ENCODE measurements around the gene UBE2E1. TPM values are rescaled to one million over a fixed set of nuclear protein-coding genes. Genes with fewer than 3 reads are reported as not detected.

The UBE2E1 gene
- total and polyA plus RNA-seq, 2 donors (not counting 1 experiment from before 2014, with no cell fraction given): 46.7 to 63.7 TPM

- H3K27ac ChIP-seq (ENCODE audit: low read length in 2 of 2): no peak overlapping the region
- no peaks in the 10 kb centered on the region for H3K36me3 ChIP-seq (replicated peaks in 1 of 2; ENCODE audit: control extremely low read depth in 1 of 2, control insufficient read depth in 1 of 2, extremely low read depth in 1 of 2, insufficient read depth in 2 of 2, low read length in 1 of 2)
- peaks cover 0 to 2% (median 0%) of the 10 kb centered on the region in 4 experiments for H3K27me3 ChIP-seq (replicated peaks in 1 of 4; ENCODE audit: control extremely low read depth in 1 of 4, control insufficient read depth in 3 of 4, insufficient read depth in 4 of 4, low read length in 3 of 4)
- Mint-ChIP-seq H3K27me3 (no peaks in the 10 kb centered on the region), H3K9me3 (ENCODE audit: insufficient read depth) (no peaks in the 10 kb centered on the region), H3K4me1 (peaks cover 12% of the 10 kb centered on the region), H3K27ac (no peak overlapping the region), H3K4me3 (no peak overlapping the region)
- no peak for DNase-seq
- TF ChIP-seq EZH2 (IDR thresholded peaks at IDR 0.05; ENCODE audit: borderline replicate concordance, insufficient read depth, low read depth, low read length, poor library complexity, severe bottlenecking): no peak
- peaks cover 10 to 11% of the 10 kb centered on the region in 2 donors for H3K4me1 ChIP-seq (ENCODE audit: control insufficient read depth in 2 of 2, insufficient read depth in 2 of 2, low read length in 2 of 2)
- POLR2A ChIA-PET: no interaction called here
- intact Hi-C loops (cut with micrococcal nuclease): no loop called here
- no peak overlapping the region for H3K4me2 ChIP-seq (replicated peaks; ENCODE audit: low read depth, low read length, poor library complexity, severe bottlenecking)
- H2AFZ ChIP-seq (ENCODE audit: insufficient read depth, low read depth, low read length, poor library complexity, severe bottlenecking): no peak overlapping the region
- CTCF ChIA-PET: no interaction called here
- H3K9me3 ChIP-seq (ENCODE audit: control extremely low read depth in 1 of 3, control insufficient read depth in 2 of 3, insufficient read depth in 1 of 3, low read length in 2 of 3): no peaks in the 10 kb centered on the region
- WGBS (ENCODE audit: insufficient coverage): 100% methylated on average over 2 of the region's 3 CpGs
- no peak overlapping the region for H3K4me3 ChIP-seq (ENCODE audit: control extremely low read depth in 1 of 5, extremely low read depth in 1 of 5, insufficient read depth in 1 of 5, low read depth in 2 of 5, low read length in 4 of 5)
- no peaks in the 10 kb centered on the region for H4K20me1 ChIP-seq (ENCODE audit: control insufficient read depth, insufficient read depth, low read length, poor library complexity, severe bottlenecking)
- H3K79me2 ChIP-seq (ENCODE audit: control insufficient read depth, insufficient read depth, low read length): no peaks in the 10 kb centered on the region
- no peak overlapping the region for H3K9ac ChIP-seq (ENCODE audit: low read length)
- no peak for ATAC-seq (ENCODE audit: low read depth)
These were observed 49.4 kb upstream of the UBE2E1 start for GRCh38 chr3:23756206-23756840.

- H3K27me3 ChIP-seq (replicated peaks in 1 of 4; ENCODE audit: control extremely low read depth in 1 of 4, control insufficient read depth in 3 of 4, insufficient read depth in 4 of 4, low read length in 3 of 4): peaks cover 0 to 2% (median 0%) of the 10 kb centered on the region in 4 experiments
- H4K20me1 ChIP-seq (ENCODE audit: control insufficient read depth, insufficient read depth, low read length, poor library complexity, severe bottlenecking): no peaks in the 10 kb centered on the region
- ATAC-seq (ENCODE audit: low read depth) (no peak), DNase-seq (no peak)
- no peak overlapping the region for H2AFZ ChIP-seq (ENCODE audit: insufficient read depth, low read depth, low read length, poor library complexity, severe bottlenecking)
- no peaks in the 10 kb centered on the region for H3K36me3 ChIP-seq (replicated peaks in 1 of 2; ENCODE audit: control extremely low read depth in 1 of 2, control insufficient read depth in 1 of 2, extremely low read depth in 1 of 2, insufficient read depth in 2 of 2, low read length in 1 of 2)
- H3K79me2 ChIP-seq (ENCODE audit: control insufficient read depth, insufficient read depth, low read length): no peaks in the 10 kb centered on the region
- ChIA-PET POLR2A (no interaction called here), CTCF (no interaction called here)
- no peak overlapping the region for H3K27ac ChIP-seq (ENCODE audit: low read length in 2 of 2)
- no peak overlapping the region for H3K4me3 ChIP-seq (ENCODE audit: control extremely low read depth in 1 of 5, extremely low read depth in 1 of 5, insufficient read depth in 1 of 5, low read depth in 2 of 5, low read length in 4 of 5)
- Mint-ChIP-seq H3K27ac (no peak overlapping the region), H3K4me3 (no peak overlapping the region), H3K4me1 (peaks cover 32% of the 10 kb centered on the region), H3K27me3 (no peaks in the 10 kb centered on the region), H3K9me3 (ENCODE audit: insufficient read depth) (no peaks in the 10 kb centered on the region)
- H3K4me2 ChIP-seq (replicated peaks; ENCODE audit: low read depth, low read length, poor library complexity, severe bottlenecking): no peak overlapping the region
- TF ChIP-seq CTCF (IDR thresholded peaks at IDR 0.05): no peak
- no peak for TF ChIP-seq EZH2 (IDR thresholded peaks at IDR 0.05; ENCODE audit: borderline replicate concordance, insufficient read depth, low read depth, low read length, poor library complexity, severe bottlenecking)
- H3K4me1 ChIP-seq (ENCODE audit: control insufficient read depth in 2 of 2, insufficient read depth in 2 of 2, low read length in 2 of 2): peaks cover 31% of the 10 kb centered on the region in 2 donors
- H3K9me3 ChIP-seq (ENCODE audit: control extremely low read depth in 1 of 3, control insufficient read depth in 2 of 3, insufficient read depth in 1 of 3, low read length in 2 of 3): no peaks in the 10 kb centered on the region
- intact Hi-C loops (cut with micrococcal nuclease): no loop called here
- H3K9ac ChIP-seq (ENCODE audit: low read length): no peak overlapping the region
- WGBS (ENCODE audit: insufficient coverage): 79% methylated on average over 2 of the region's 5 CpGs
These were observed 47.4 kb upstream of the UBE2E1 start for GRCh38 chr3:23758253-23758838.

All from B cell (primary cell).